ENCODE results near the gene ACOXL. TPM values are rescaled to one million over a fixed set of nuclear protein-coding genes. Genes with fewer than 3 reads are reported as not detected.

Gene ACOXL
- total and polyA plus RNA-seq, 2 of the 8 experiments (the other 6 are each of a cell fraction or from before 2014, with no cell fraction given), result 11.4 to 20.6 TPM

DNA sequence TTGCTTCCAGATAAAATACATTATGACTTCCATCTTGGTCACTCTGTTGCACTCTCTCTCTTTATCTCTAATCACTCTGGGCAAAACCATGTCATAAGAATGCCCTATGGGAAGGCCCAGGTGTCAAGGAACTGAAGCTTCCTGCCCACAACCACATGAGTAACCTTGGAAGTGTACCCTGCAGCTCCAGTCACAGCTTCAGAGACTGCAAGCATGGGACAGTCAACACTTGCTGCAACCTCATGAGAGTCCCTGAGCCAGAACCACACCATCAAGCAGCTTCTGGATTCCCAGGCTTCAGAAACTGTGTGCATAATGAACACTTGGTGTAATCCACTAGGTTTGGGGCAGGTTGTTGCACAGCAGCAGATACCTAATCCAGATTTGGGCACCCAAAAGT, 267.3 kb downstream of the ACOXL start:
- Histone ChIP-seq H3K36me3 (ENCODE audit: control insufficient read depth in 2 of 4, insufficient read depth in 4 of 4, low read length in 3 of 4) (no peaks in the 10 kb centered on the region; a peak in 2 of 8 replicates), H3K23ac (ENCODE audit: insufficient read length) (no peak overlapping the region), H2BK5ac (ENCODE audit: low read depth, low read length) (no peak overlapping the region), H3K23me2 (ENCODE audit: low read depth, low read length) (no peaks in the 10 kb centered on the region), H2AK5ac (ENCODE audit: low read depth, low read length) (no peak overlapping the region), H3K27ac (ENCODE audit: low read depth, low read length) (no peak overlapping the region), H3K56ac (replicated peaks; ENCODE audit: insufficient read length, low read depth, low read length) (no peak overlapping the region), H3K4ac (replicated peaks; ENCODE audit: insufficient read length, low read depth, low read length) (no peak overlapping the region), H3K79me2 (ENCODE audit: control insufficient read depth in 1 of 2, insufficient read depth in 2 of 2, low read length in 2 of 2) (no peaks in the 10 kb centered on the region), H3K18ac (ENCODE audit: extremely low read depth, low read length) (no peak overlapping the region), H3K79me1 (ENCODE audit: low read depth, low read length) (no peaks in the 10 kb centered on the region), H4K8ac (ENCODE audit: extremely low read depth, insufficient read depth, low read length) (no peak overlapping the region), H4K5ac (ENCODE audit: insufficient read length, low read depth, low read length) (no peak overlapping the region), H3K14ac (ENCODE audit: insufficient read length) (no peak overlapping the region), H2BK15ac (ENCODE audit: low read length) (no peak overlapping the region), H3K4me1 (replicated peaks in 1 of 4; ENCODE audit: control insufficient read depth in 3 of 4, insufficient read depth in 4 of 4, low read length in 3 of 4) (no peaks in the 10 kb centered on the region; a peak in 1 of 7 replicates), H3K4me2 (ENCODE audit: insufficient read depth in 1 of 2, low read depth in 2 of 2, low read length in 2 of 2) (no peak overlapping the region), H3K9me3 (ENCODE audit: insufficient read depth in 2 of 2, low read depth in 1 of 2, low read length in 1 of 2) (no peaks in the 10 kb centered on the region), H4K91ac (replicated peaks; ENCODE audit: insufficient read length, low read length) (no peak overlapping the region), H4K20me1 (replicated peaks in 1 of 2; ENCODE audit: control insufficient read depth in 1 of 2, insufficient read depth in 2 of 2, low read length in 2 of 2) (no peaks in the 10 kb centered on the region), H2BK20ac (ENCODE audit: low read length) (no peak overlapping the region), H3K4me3 (ENCODE audit: extremely low read depth in 1 of 4, insufficient read depth in 2 of 4, low read depth in 3 of 4, low read length in 4 of 4) (no peak overlapping the region), H2BK120ac (replicated peaks; ENCODE audit: low read depth, low read length) (no peak overlapping the region), H3K27me3 (replicated peaks in 1 of 4; ENCODE audit: control insufficient read depth in 3 of 4, extremely low read depth in 1 of 4, insufficient read depth in 3 of 4, low read length in 3 of 4) (no peaks in the 10 kb centered on the region), H3K9ac (replicated peaks in 1 of 4; ENCODE audit: extremely low read depth in 1 of 4, low read depth in 3 of 4, low read length in 3 of 4) (no peak overlapping the region), H2AFZ (ENCODE audit: low read length) (no peak overlapping the region), H2BK12ac (ENCODE audit: low read depth, low read length) (no peak overlapping the region)
- TF ChIP-seq CBX5 (IDR thresholded peaks at IDR 0.05; ENCODE audit: low read depth, low read length) (no peak), POU5F1 (IDR thresholded peaks at IDR 0.05; ENCODE audit: low read depth, low read length) (no peak), JUN (IDR thresholded peaks at IDR 0.05; ENCODE audit: low read depth, low read length) (no peak), RBBP5 (IDR thresholded peaks at IDR 0.05; ENCODE audit: borderline replicate concordance, low read depth, low read length) (no peak), USF2 (IDR thresholded peaks at IDR 0.05; ENCODE audit: low read length) (no peak), PHF8 (conservative IDR thresholded peaks at IDR 0.05; ENCODE audit: low read depth, low read length) (no peak), TEAD4 (IDR thresholded peaks at IDR 0.05; ENCODE audit: low read depth, low read length) (no peak), KDM4A (IDR thresholded peaks at IDR 0.05; ENCODE audit: low read depth, low read length, severe bottlenecking) (no peak), NRF1 (IDR thresholded peaks at IDR 0.05; ENCODE audit: low read depth, low read length) (no peak), CREB1 (IDR thresholded peaks at IDR 0.05) (no peak), EGR1 (IDR thresholded peaks at IDR 0.05; ENCODE audit: borderline replicate concordance, low read depth, low read length) (no peak), SIRT6 (IDR thresholded peaks at IDR 0.05; ENCODE audit: low read length) (no peak)
- CTCF ChIA-PET (ENCODE audit: partially characterized antibody), result no interaction called here
- FAIRE-seq, result no peak
- DNase-seq (ENCODE audit: low read depth in 1 of 2, low spot score in 2 of 2), result no peak
- POLR2A ChIA-PET (ENCODE audit: partially characterized antibody), result no interaction called here
